ENCODE data around the gene LDLRAD4. TPM values are rescaled to one million over a fixed set of nuclear protein-coding genes. Genes with fewer than 3 reads are reported as not detected.

LDLRAD4 gene
- total and polyA plus RNA-seq, 11 donors = 10.4 to 44.0 (median 29.6) TPM

- Histone ChIP-seq H3K27me3 (no peaks in the 10 kb centered on the region), H3K36me3 (no peaks in the 10 kb centered on the region), H3K4me3 (peak overlapping the region in 1 of 12 donors; percentile 24), H3K27ac (peak overlapping the region in 3 of 12 donors; percentile 15 to 86 (median 31)), H3K9me3 (no peaks in the 10 kb centered on the region), H3K4me1 (peaks cover 0 to 45% (median 16%) of the 10 kb centered on the region in 12 donors)
- TF ChIP-seq CTCF (IDR thresholded peaks at IDR 0.05) = no peak
- TF ChIP-seq POLR2A (IDR thresholded peaks at IDR 0.05) = no peak
- ATAC-seq (peak; percentile 28 to 64 (median 59)), DNase-seq (no peak)
- intact Hi-C loops (cut with DNase I) = no loop called here
- 71 to 77% (median 73%) methylated on average over 10 of the region's 10 CpGs for WGBS, 4 donors
Measured at GRCh38 chr18:13577091-13577697, 358.6 kb downstream of the LDLRAD4 start.

GRCh38 chr18:13577781-13578180 is 359.2 kb downstream of the LDLRAD4 start:
- Histone ChIP-seq H3K27me3 (no peaks in the 10 kb centered on the region), H3K9me3 (no peaks in the 10 kb centered on the region), H3K4me3 (peak overlapping the region in 1 of 12 donors; percentile 24), H3K27ac (peak overlapping the region in 3 of 12 donors; percentile 15 to 86 (median 31)), H3K36me3 (no peaks in the 10 kb centered on the region), H3K4me1 (peaks cover 0 to 45% (median 16%) of the 10 kb centered on the region in 12 donors)
- intact Hi-C loops (cut with DNase I) = no loop called here
- no peak for TF ChIP-seq CTCF (IDR thresholded peaks at IDR 0.05)
- no peak for TF ChIP-seq POLR2A (IDR thresholded peaks at IDR 0.05)
- no peak for DNase-seq
- no peak for ATAC-seq
- WGBS, 4 donors = 78 to 89% (median 85%) methylated on average over 3 of the region's 3 CpGs

- Histone ChIP-seq H3K4me3 (no peak overlapping the region), H3K4me1 (peaks cover 0 to 45% (median 16%) of the 10 kb centered on the region in 12 donors), H3K36me3 (no peaks in the 10 kb centered on the region), H3K27ac (peak overlapping the region in 2 of 12 donors; percentile 15 to 86), H3K27me3 (no peaks in the 10 kb centered on the region), H3K9me3 (no peaks in the 10 kb centered on the region)
- TF ChIP-seq CTCF (IDR thresholded peaks at IDR 0.05) (no peak), POLR2A (IDR thresholded peaks at IDR 0.05) (no peak)
- intact Hi-C loops (cut with DNase I) = no loop called here
- WGBS, 4 donors = 77 to 96% (median 85%) methylated on average over 6 of the region's 6 CpGs
- DNase-seq (no peak), ATAC-seq (no peak)
Measured at GRCh38 chr18:13578400-13578799, 359.8 kb downstream of the LDLRAD4 start.

GRCh38 chr18:13579874-13580273 is 361.3 kb downstream of the LDLRAD4 start:
- WGBS, 4 donors = 55 to 64% (median 60%) methylated on average over 3 of the region's 3 CpGs

More at GRCh38 chr18:13579874-13580273, 361.3 kb downstream of the LDLRAD4 start:
- TF ChIP-seq CTCF (IDR thresholded peaks at IDR 0.05) = no peak
- TF ChIP-seq POLR2A (IDR thresholded peaks at IDR 0.05) = no peak
- ATAC-seq (no peak), DNase-seq (no peak)
- no peak overlapping the region for H3K4me3 ChIP-seq
- H3K36me3 ChIP-seq = no peaks in the 10 kb centered on the region
- H3K27ac ChIP-seq = peak overlapping the region in 1 of 12 donors; percentile 56
- no peaks in the 10 kb centered on the region for H3K27me3 ChIP-seq
- intact Hi-C loops (cut with DNase I) = loop anchor here in 1 of 10 donors (10.0 kb wide), 1 partner anchor 135 kb away; no protein-coding TSS in a partner anchor
- no peaks in the 10 kb centered on the region for H3K9me3 ChIP-seq
- H3K4me1 ChIP-seq = peaks cover 0 to 59% (median 21%) of the 10 kb centered on the region in 12 donors
